Astrocyte of the cerebellum (primary cell): ENCODE data around the gene POLR2M.

Source experiments
- DNase-seq: peaks from one replicate; pipeline ENCODE4 v3.0.0-alpha.2; 2011; ENCODE audit warnings: low read depth
- H3K4me3 ChIP-seq: 2 replicates; pipeline ENCODE4 v1.5.1; 2011; ENCODE audit warnings: mild to moderate bottlenecking, low read depth, low read length, moderate library complexity
- CTCF ChIP-seq: IDR thresholded peaks from 2 replicates; pipeline ENCODE4 v1.5.1; 2012; ENCODE audit warnings: low read length, low read depth, moderate library complexity, mild to moderate bottlenecking; ENCODE audit errors: missing control alignments
- in situ Hi-C: cut with HindIII; loops from 2 replicates; pipeline ENCODE4 v1.10.0; 2017; ENCODE audit warnings: low sequenced_read_pairs

The POLR2M gene

GRCh38 chr15:57706405-57707209 lies at the start of gene POLR2M:
TSS of gene POLR2M (plus strand) at chr15:57706714. CDS start at chr15:57706843, 129 bp downstream.
- TF ChIP-seq CTCF: no peak
- H3K4me3 ChIP-seq: peak within 1 kb of the TSS; percentile 94
- peak; percentile 99 for DNase-seq
- in situ Hi-C loops: loop anchor here (25.0 kb wide), 1 partner anchor 156 kb away; no protein-coding TSS in a partner anchor

GRCh38 chr15:57657619-57658018 lies 48.9 kb upstream of the POLR2M start:
- no peak for TF ChIP-seq CTCF
- in situ Hi-C loops: no loop called here
- H3K4me3 ChIP-seq: no peak overlapping the region
- DNase-seq: no peak

GRCh38 chr15:57662091-57662744 lies 44.3 kb upstream of the POLR2M start:
- H3K4me3 ChIP-seq: no peak overlapping the region
- in situ Hi-C loops: no loop called here
- no peak for DNase-seq
- no peak for TF ChIP-seq CTCF

- DNase-seq: no peak
- H3K4me3 ChIP-seq: no peak overlapping the region
- in situ Hi-C loops: no loop called here
- TF ChIP-seq CTCF: no peak
Measured at GRCh38 chr15:57662802-57663201, 43.7 kb upstream of the POLR2M start.

GRCh38 chr15:57663262-57663661 lies 43.3 kb upstream of the POLR2M start:
- TF ChIP-seq CTCF: no peak
- no peak overlapping the region for H3K4me3 ChIP-seq
- no peak for DNase-seq
- in situ Hi-C loops: no loop called here

GRCh38 chr15:57665194-57665593 lies 41.3 kb upstream of the POLR2M start:
- DNase-seq: no peak
- TF ChIP-seq CTCF: no peak
- in situ Hi-C loops: no loop called here
- H3K4me3 ChIP-seq: no peak overlapping the region
